Stimulated activated CD8-positive, alpha-beta memory T cell treated with anti-CD3 and anti-CD28 coated beads, Interleukin-4, amount 100 ng/mL, for 48 hours (primary cell): ENCODE measurements around the gene RERE.
A peak's percentile ranks its signal among the peaks of the same experiment; 100 is the strongest.

Experiments used
- DNase-seq: peaks from one replicate; pipeline ENCODE4 v3.0.0-alpha.2; 2020

RERE gene

DNA sequence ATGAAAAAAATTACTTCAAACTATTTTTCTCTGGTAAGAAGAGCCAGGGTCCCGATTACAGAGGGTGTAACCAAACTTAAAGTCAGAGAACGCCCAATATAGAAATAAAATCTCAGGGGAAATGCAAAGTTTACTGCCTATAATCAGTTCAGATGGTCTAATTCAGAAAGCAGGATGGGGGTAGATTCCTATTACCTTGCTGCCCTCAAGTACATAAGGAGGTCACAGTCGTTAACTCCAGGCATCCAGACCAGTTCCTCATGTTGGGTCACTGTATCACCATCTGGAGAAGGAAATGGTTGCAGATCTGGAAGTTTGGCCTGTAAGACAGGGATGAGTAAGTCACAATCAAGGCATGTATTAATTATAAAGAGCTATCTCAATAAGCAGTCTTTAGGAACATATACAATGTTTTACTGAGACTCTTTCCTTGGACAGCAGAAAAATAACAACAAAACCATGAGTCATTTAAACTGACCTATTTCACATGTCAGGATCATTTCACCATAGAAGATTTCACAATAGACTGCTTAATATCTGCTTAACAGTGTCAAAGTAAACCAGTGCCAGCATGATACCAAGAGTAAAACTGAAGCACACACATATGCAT, 320.1 kb downstream of the RERE start:
- DNase-seq = no peak

DNA sequence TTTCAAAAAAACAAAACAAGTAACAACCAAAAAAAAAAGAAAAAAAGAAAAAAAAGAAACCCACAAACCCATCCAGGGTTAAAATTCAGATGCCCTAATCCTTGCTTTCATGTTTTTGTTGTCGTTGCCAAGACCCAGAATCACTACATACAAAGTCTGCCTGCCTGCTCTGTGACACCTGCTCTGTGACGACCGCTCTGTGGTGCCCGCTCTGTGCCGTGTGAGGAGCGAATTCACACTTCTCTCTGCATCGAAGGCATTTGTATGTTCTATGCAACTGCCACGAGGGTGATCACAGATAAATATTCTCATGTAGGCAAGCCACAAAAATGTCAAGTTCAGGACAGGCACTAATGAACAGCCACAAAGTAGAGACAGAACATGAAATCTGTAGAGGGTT, 321.0 kb downstream of the RERE start:
- DNase-seq = no peak

DNA sequence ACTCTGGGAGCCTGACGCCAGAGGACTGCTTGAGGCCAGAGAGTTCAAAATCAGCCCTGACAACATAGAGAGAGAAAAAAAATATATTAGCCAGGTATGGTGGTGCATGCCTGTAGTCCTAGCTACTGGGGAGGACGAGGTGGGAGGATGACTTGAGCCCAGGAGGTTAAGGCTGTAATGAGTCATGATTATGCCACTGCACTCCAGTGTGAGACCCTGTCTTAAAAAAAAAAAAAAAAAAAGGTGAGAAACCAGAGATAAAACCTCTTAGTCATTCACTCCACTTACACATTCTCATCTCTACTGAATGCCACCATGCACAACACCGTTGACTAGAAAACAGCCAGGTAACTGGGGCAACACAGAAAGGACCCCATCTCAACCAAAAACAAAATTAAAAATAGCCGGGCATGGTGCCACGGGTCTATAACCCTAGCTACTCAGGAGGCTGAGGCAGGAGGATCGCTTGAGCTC, 321.5 kb downstream of the RERE start:
- DNase-seq = no peak

- no peak for DNase-seq
Measured at GRCh38 chr1:8494681-8495080, 322.8 kb downstream of the RERE start.

- DNase-seq = no peak
Measured at GRCh38 chr1:8493916-8494540, 323.4 kb downstream of the RERE start.

DNA sequence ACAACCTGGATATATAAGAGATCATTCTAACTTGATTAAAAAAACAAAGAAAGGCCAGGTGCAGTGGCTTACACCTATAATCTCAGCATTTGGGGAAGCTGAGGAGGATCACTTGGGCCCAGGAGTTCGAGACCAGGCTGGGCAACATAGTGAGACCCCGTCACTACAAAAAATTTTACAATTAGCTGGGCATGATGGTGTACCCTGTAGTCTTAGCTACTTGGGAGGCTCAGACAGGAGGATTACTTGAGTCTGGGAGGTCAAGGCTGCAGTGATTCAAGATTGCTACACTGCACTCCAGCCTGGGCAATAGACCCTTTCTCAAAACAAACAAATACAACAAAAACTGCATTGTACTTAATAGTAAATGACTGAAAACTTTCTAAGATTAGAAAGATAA, 330.2 kb downstream of the RERE start:
- DNase-seq = no peak

GRCh38 chr1:8486047-8486446, 331.4 kb downstream of the RERE start:
- no peak for DNase-seq

- no peak for DNase-seq
Measured at GRCh38 chr1:8483586-8483985, 333.9 kb downstream of the RERE start.

GRCh38 chr1:8482979-8483381, 334.5 kb downstream of the RERE start:
- DNase-seq = no peak

DNA sequence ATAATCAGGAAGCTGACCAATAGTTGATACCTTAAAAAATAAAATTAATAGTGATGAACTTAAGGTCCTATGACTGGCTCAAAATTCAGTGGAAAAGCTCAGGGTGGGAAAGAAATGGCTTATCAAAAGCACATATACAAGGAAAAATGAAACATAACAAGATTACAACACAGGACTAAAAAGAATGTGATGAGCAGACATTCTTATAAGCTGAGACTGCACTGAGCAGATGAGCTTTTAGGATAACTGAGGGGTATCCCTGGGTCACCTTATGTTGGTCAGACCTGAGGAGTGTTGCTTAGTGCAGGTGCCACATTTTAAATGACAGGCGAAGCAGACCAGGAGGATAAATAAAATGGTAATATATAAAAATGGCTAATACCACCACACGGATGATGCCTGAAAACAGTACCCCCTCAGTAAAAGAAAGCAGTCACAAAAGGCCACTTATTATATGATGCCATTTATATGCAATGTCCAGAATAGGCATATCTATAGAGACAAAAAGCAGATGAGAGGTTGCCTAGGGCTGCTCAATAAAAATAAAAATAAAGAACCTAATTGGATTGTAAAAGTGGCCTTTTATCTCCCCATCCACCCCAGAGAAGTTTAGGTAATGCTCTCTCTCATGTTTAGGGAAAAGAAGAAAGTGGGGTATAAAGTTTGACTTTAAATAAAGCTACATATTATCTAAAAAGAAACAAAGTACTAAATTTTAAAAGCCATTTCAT, 335.6 kb downstream of the RERE start:
- no peak for DNase-seq

- no peak for DNase-seq
Measured at GRCh38 chr1:8478566-8478965, 338.9 kb downstream of the RERE start.

DNA sequence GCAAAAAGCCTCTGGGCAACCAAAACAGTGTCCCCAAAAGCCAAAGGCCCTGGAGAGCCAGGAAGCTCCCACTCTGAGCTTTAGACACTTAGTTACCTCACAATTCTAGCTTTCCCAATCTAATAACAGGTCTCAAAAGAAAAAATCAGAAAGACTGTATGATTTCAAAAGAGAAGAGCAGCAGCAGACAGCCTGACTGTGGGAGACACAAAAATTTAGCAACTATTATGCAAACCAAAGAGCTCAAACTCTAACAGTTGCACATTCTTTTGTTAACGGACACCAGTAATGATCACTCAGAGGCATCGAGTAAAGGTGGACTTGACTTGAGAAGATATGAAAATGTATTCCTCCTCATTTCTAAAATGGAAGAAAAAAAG, 339.5 kb downstream of the RERE start:
- DNase-seq = no peak

- peak; percentile 49 for DNase-seq
Measured at GRCh38 chr1:8477166-8477982, 340.1 kb downstream of the RERE start.

- no peak for DNase-seq
Measured at GRCh38 chr1:8476006-8476405, 341.4 kb downstream of the RERE start.

- DNase-seq = no peak
Measured at GRCh38 chr1:8474369-8474768, 343.1 kb downstream of the RERE start.

DNA sequence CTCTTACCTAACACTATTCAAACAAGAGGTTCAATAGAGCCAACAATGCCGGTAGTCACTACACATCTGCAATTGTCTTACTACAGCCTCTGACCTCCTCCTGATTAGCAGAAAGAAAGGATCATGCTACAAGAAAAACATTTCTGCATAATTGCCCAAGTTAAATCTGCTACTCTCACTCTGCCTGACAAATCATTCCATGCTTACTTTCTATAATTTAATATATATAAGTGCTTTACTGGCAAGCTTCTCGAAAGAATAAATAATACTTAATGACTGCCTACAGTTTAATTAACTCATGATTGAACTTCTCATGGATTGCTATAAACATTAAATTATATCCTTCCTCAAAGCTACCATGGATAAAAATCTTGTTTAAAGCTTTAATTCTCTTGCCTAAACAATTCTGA, 343.5 kb downstream of the RERE start:
- no peak for DNase-seq

DNA sequence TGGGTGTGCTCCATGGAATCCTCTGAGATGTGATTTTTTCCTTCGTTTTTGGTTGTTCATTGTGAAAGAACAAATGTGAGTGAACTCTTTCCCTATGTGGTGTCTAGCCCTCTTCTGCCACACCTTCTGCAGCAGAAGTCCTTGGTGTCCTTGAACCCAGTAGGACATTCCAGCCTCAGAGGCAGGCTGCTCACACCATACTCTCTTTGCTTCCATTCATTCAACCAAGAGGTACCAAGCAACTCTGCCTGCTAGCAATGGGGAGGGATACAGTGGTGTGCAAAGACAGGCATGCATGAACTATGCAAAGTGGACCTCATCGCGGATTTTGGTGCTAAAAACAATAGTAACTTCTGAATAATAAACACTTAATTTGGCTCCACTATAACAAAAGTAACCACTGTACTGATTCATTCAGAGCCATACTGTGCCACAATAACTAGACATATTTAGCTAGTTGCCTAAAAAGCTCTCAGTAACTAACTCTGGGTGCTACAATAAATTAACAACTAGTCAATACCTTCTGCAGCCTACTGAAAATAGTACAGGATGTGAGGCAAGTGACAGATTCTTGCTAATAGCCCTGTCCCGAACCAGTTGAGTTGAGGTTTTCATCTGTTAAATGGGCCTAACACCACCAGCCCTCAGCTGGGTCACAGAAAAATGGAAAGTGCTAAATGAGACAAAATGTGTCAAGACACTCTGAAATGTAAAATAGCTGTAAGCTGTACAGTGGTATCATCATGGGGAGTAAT, 344.1 kb downstream of the RERE start:
- DNase-seq = no peak

DNA sequence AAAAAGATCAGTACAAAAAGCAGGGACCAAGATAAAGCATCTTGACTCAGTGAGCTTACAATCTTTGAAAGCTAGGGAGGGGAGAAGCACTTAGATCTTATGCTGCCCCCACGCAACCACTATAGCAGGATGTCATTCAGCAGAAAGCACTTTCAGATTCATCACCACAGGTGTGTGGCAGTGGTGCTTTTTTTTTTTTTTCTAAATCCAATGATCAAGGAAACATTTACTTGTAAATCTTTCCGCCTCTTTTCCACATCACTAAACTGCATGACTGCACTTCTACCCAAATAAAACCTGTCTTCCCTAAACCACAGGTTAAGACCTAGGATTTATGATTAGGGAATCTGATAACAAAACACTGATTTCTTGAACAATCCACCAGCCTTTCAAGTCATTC, 344.8 kb downstream of the RERE start:
- peak; percentile 47 for DNase-seq

DNA sequence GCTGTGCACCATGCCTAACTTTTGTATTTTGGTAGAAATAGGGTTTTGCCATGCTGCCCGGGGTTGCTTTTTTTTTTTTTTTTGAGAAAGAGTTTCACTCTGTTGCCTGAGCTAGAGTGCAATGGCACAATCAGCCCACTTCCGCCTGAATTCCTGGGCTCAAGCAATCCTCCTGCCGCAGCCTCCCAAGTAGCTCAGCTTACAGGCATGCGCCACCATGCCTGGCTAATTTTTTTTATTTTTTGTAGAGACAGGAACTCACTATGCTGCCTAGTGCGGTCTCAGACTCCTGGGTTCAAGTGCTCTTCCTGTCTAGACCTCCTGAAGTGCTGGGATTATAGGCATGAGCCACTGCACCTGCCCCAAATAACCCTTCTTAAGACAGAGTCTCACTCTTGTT, 346.0 kb downstream of the RERE start:
- no peak for DNase-seq

DNA sequence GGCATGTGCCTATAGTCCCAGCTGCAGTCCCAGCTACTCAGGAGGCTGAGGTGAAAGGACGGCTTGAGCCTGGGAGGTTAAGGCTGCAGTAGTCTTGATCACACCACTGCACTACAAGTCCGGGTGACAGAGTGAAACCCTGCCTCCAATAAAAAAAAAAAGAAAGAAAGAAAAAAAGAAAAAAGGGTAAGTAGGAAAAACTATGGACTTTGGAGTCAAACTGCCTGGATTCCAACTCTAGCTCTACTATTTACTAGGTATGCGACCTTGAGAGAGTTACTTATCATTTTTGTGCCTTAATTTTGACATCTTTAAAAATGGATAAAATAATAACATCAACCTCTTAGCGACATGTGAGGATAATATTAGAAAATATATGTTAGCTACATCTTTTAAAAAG, 348.7 kb downstream of the RERE start:
- no peak for DNase-seq

- DNase-seq = no peak
Measured at GRCh38 chr1:8467308-8467707, 350.1 kb downstream of the RERE start.

DNA sequence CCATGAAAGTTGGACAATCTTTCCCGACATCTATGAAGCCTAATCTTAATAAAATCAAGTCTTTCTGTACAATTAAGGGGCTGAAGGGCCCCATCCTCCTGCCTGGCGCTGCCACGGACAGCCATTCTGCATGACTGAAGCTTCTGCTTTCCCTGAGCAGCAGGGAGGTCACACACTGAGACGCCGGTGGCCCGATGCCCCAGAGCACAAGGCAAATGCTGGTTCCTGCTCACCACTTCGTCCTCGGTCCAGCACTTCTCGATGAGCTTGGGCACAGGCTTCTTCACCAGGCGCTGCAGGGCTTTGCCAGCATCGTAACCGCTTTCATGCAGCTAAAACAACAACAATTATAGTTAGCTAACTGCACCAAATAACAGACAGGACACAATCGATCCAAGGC, 351.7 kb downstream of the RERE start:
- no peak for DNase-seq

- DNase-seq = no peak
Measured at GRCh38 chr1:8465013-8465412, 352.4 kb downstream of the RERE start.
